GM18505 (cell line): Measurements from ENCODE around the gene TTLL5.

ENCODE experiments used
- ATAC-seq: cut with Tn5 transposase; IDR thresholded peaks from one replicate; pipeline ENCODE4 v1.9.1; 2021; ENCODE audit not compliant: unreplicated experiment
- POLR2A ChIP-seq: IDR thresholded peaks from 4 replicates; pipeline ENCODE4 v1.6.1; 2011; ENCODE audit warnings: borderline replicate concordance; ENCODE audit not compliant: insufficient read depth, insufficient read length; ENCODE audit errors: extremely low read depth

TTLL5 gene

DNA sequence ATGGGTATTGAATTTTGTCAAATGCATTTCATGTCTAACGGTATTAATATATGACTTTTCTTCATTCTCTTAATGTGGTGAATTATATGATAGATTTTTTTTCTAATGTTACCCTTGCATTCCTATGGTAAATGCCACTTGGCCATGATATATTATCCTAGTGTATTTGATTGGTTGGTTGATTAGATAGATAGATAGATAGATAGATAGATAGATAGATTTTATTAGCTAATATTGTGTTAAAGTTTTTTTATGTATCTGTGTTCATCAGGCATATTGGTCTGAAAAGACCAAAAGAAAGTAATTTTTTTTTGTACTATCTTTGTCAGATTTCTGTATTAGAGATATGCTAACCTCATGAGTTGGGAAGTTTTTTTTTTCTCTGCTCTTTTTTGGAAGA is 196.2 kb downstream of the TTLL5 start:
- no peak for TF ChIP-seq POLR2A
- no peak for ATAC-seq

DNA sequence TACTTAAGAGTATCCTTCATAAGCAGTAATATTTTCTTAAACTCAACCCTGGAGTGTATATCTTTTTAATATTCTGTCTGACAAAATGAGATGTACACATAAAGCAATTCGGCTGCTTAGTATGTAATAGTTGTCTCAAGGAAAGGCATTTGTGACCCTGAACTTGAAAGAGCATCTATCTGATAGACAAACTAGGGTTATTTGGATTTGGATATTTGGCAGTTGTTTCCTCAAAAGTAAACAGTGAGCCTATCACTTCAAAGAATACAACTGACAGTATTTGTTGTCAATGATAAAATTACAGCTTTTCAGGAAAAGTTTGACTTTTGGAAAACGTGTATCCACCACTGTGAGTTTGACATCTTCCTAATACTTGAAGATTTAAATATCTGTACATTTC is 197.3 kb downstream of the TTLL5 start:
- no peak for ATAC-seq
- no peak for TF ChIP-seq POLR2A

GRCh38 chr14:75859746-75860145 is 198.7 kb downstream of the TTLL5 start:
- TF ChIP-seq POLR2A, result no peak
- ATAC-seq, result no peak

DNA sequence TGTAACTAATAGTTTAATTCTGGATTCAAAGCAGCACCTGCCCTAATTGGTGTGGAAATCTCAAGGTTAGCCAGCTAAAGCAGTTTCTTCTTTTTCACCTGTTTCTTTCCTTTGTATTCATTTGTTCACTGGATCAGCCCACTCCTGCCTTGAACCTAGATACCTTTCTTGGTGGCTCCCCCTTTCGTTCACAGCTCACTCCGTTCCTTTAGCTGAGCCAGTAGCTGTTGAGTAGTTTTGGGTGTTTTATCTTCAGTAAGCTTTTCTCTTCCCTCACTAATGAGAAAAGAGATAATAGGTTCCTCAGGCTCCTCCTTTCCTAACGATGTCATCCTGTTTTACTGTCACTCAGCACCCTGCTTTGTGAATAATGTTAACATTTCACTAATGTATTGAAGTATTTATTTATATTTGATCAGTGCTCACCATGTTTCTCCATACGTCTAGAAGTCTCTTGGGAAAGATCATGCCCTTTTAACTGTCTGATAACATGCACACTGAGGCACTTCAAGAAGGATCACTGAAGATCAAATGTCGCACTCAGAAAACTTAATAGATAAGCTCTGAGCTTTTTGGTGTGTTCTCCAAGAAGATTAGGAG is 199.6 kb downstream of the TTLL5 start:
- no peak for TF ChIP-seq POLR2A
- no peak for ATAC-seq

DNA sequence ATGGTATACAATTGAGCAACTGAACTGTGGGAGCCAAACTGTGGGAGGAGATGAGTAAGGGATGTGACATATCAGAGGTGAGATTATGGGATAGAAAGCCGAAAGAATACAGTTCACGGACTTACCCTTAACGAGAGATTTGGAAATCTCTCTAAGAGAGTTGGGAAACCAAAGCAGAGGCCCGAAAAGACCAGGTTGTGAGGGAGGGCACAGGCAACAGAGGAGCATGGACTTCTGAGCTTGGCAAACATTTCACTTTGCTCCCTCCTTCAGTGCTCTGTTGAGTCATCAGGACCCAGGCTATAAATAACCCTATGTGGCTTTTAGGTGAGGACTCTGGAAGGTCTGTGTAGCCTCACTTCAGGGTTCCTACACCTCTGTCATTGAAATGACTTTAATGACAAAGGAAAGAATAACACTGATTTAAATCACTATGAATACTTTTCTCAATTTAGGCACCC is 200.1 kb downstream of the TTLL5 start:
- ATAC-seq, result no peak

DNA sequence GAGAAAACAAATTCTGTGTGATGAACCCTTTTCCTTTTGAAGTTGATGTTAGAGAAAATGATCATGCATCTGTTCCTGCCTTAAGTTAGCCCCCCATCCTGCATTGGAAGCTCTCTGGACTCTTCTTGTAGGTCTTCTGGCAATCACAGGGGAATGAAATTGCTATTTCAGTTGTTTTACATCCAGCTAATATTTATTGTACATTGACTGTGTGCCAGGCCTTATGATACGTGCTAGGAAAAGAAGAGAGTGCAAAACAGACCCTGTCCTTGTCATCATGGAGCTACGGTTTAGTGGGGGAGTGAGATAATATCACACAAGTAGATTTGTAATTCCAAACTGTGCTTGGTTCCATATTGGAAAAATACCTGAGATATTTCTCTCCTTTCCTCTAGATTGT is 202.2 kb downstream of the TTLL5 start:
- no peak for TF ChIP-seq POLR2A
- no peak for ATAC-seq

More for the DNA sequence above, 200.1 kb downstream of the TTLL5 start:
- no peak for TF ChIP-seq POLR2A

GRCh38 chr14:75864352-75864751 is 203.3 kb downstream of the TTLL5 start:
- TF ChIP-seq POLR2A, result no peak
- no peak for ATAC-seq

GRCh38 chr14:75865531-75865930 is 204.5 kb downstream of the TTLL5 start:
- no peak for TF ChIP-seq POLR2A
- ATAC-seq, result no peak

DNA sequence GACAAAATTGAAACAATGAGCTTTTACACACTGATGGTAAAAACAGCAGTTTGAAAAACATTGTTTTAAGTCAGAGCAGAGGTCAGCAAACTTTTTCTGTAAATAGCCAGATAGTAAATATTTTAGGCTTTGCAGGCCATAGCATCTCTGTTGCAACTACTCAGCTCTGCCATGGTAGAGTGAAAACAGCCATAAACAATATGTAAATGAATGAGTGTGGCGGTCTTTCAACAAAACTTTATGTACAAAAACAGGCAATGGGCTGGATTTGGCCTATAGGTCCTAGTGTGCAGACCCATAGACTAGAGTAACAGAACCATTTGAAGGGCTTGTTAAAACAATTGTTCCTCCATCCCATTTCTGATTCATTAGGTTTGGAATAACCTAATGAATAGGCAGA is 205.9 kb downstream of the TTLL5 start:
- no peak for ATAC-seq
- TF ChIP-seq POLR2A, result no peak

DNA sequence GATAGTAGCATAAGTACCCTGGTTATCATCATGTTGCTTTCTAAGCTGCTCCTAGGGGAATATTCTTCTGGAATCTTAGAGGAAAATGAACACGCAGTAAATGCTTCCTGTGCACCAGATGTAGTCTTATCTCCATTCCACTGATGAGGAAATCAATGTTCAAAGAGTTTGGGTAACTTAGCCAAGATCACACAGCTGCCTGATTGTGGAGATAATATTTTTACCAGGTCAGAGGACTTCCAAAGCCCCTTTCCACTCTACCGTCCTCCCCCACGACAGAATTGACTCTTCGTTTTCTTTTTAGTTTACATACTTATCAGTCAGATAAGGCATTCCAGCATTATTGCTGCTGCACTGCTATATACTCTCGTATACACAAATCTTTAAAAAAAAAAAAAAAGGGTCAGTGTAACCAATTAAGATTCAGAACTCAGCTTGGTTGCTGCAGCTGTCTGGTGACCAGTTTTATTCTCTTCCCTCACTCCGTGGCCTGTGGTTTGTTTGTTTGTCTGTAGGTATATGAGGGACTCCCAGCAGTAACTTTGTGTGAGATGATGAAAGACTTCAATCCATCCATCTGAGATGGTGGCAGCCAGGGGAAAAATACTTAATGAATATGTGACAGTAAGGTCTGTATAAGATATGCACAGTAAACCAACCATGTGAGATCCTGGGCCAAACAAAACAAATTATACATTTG is 210.3 kb downstream of the TTLL5 start:
- no peak for ATAC-seq

GRCh38 chr14:75875958-75876357 is 214.9 kb downstream of the TTLL5 start:
- TF ChIP-seq POLR2A, result no peak
- no peak for ATAC-seq

More for the DNA sequence above, 210.3 kb downstream of the TTLL5 start:
- TF ChIP-seq POLR2A, result no peak

GRCh38 chr14:75876530-75876929 is 215.5 kb downstream of the TTLL5 start:
- no peak for ATAC-seq
- no peak for TF ChIP-seq POLR2A

DNA sequence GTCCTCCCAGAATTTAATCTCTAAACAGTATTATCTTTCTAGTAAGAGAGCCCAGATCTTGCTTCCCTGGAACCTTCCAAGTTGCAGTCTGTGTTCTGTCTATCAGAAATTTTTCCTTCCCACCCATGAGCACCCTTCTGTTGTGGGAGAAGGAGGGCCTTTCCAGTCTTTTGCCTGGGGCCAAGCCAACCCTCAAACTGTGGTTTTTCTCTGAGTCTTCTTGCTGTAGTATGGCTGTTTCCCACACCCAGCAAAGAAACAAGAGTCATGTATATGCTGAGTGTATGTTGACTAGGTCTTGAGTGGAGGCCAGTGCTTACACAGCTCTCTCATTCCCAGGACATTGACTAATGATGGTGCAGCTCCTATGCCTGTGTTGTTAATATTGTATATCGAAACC is 216.2 kb downstream of the TTLL5 start:
- no peak for TF ChIP-seq POLR2A
- no peak for ATAC-seq

- no peak for ATAC-seq
- TF ChIP-seq POLR2A, result no peak
These were observed 216.8 kb downstream of the TTLL5 start for GRCh38 chr14:75877884-75878283.
